Endodermal cell (in vitro differentiated cells): ENCODE results near the gene MRPS17. TPM values are rescaled to one million over a fixed set of nuclear protein-coding genes. Genes with fewer than 3 reads are reported as not detected.
"Not testable (repeated sequence)": the region's sequence is repeated elsewhere in the genome, so short reads cannot be mapped to it uniquely, and the experiment has no call there.

Experiments
- DNase-seq: peaks from one replicate; pipeline ENCODE4 v3.0.0-alpha.2; 2017
- H3K27ac ChIP-seq: 2 replicates; pipeline ENCODE4 v1.5.1; 2013; ENCODE audit warnings: mild to moderate bottlenecking, low read depth, low read length, moderate library complexity
- H3K27me3 ChIP-seq: 2 replicates; pipeline ENCODE4 v1.6.1; 2013; ENCODE audit warnings: mild to moderate bottlenecking, low read length, moderate library complexity; ENCODE audit not compliant: insufficient read depth, control insufficient read depth, poor library complexity, severe bottlenecking
- H3K36me3 ChIP-seq: 2 replicates; pipeline ENCODE4 v1.7.0; 2013; ENCODE audit warnings: mild to moderate bottlenecking, low read length, moderate library complexity; ENCODE audit not compliant: control insufficient read depth, insufficient read depth
- H3K4me1 ChIP-seq: one replicate; pipeline ENCODE4 v1.7.0; 2013; ENCODE audit warnings: low read length; ENCODE audit not compliant: control insufficient read depth, insufficient read depth
- H3K4me3 ChIP-seq: 2 replicates; pipeline ENCODE4 v1.5.1; 2013; ENCODE audit warnings: mild to moderate bottlenecking, low read length, moderate library complexity
- H3K9ac ChIP-seq: 2 replicates; pipeline ENCODE4 v1.6.1; 2013; ENCODE audit warnings: mild to moderate bottlenecking, low read length, moderate library complexity; ENCODE audit not compliant: poor library complexity, severe bottlenecking; ENCODE audit errors: extremely low read depth
- H3K9me3 ChIP-seq: 2 replicates; pipeline ENCODE4 v1.6.1; 2013; ENCODE audit warnings: mild to moderate bottlenecking, low read length, moderate library complexity; ENCODE audit not compliant: control insufficient read depth
- H3K27ac Mint-ChIP-seq: 2 replicates; pipeline ENCODE4 v1.8.0; 2020; ENCODE audit warnings: mixed read lengths
- H3K27me3 Mint-ChIP-seq: 2 replicates; pipeline ENCODE4 v1.8.0; 2021; ENCODE audit warnings: mild to moderate bottlenecking, mixed read lengths; ENCODE audit not compliant: insufficient read depth
- H3K36me3 Mint-ChIP-seq: 2 replicates; pipeline ENCODE4 v1.8.0; 2020; ENCODE audit warnings: low read depth, mixed read lengths
- H3K4me1 Mint-ChIP-seq: 2 replicates; pipeline ENCODE4 v1.8.0; 2020; ENCODE audit warnings: mixed read lengths
- H3K4me3 Mint-ChIP-seq: 2 replicates; pipeline ENCODE4 v1.8.0; 2020; ENCODE audit warnings: mild to moderate bottlenecking, moderate library complexity, mixed read lengths
- H3K9me3 Mint-ChIP-seq: 2 replicates; pipeline ENCODE4 v1.8.0; 2020; ENCODE audit warnings: mild to moderate bottlenecking, mixed read lengths
- WGBS, 2 experiments: methylation state at CpG; one replicate each; pipeline versions ENCODE4 v1.1.5 to v1.1.7; 2013; ENCODE audit warnings: missing lambda C conversion rate in 2 of 2, mixed read lengths in 1 of 2; ENCODE audit not compliant: insufficient coverage in 1 of 2, insufficient read length in 1 of 2; 5-methylcytosine and 5-hydroxymethylcytosine counted together
- total RNA-seq, 2 donors: library from RNA; stranded (reverse); fragmentation: NEBNext Ultra II Directional in 1 of 2; extraction: Animal tissue kit (Norgen Biotek cat#: 25700) in 1 of 2; gene quantifications; 2 replicates in 1 of 2; 3 replicates in 1 of 2; pipeline ENCODE4 v1.2.1, GENCODE V29; 2021
- TF ChIP-seq, protein P1 (sequence below): fragments of 200-600 bp; sonication (generic); conservative IDR thresholded peaks from 2 replicates; pipeline ENCODE4 v1.5.0; 2021; ENCODE audit warnings: antibody characterized with exemption, mild to moderate bottlenecking

Gene MRPS17
- total RNA-seq, 2 donors from 2014 or later = 18.0 to 19.8 TPM

GRCh38 chr7:55939514-55940123, 12.1 kb upstream of the MRPS17 start:
- no peak overlapping the region for H3K4me3 Mint-ChIP-seq
- H3K9ac ChIP-seq = no peak overlapping the region
- H3K4me3 ChIP-seq = no peak overlapping the region
- peaks cover 3% of the 10 kb centered on the region for H3K27me3 Mint-ChIP-seq
- H3K9me3 ChIP-seq = peaks cover 43% of the 10 kb centered on the region
- H3K36me3 ChIP-seq = no peaks in the 10 kb centered on the region
- H3K27ac ChIP-seq = no peak overlapping the region
- no peak for DNase-seq
- H3K27ac Mint-ChIP-seq = no peak overlapping the region
- peaks cover 73% of the 10 kb centered on the region for H3K9me3 Mint-ChIP-seq
- peaks cover 44% of the 10 kb centered on the region for H3K36me3 Mint-ChIP-seq
- H3K4me1 Mint-ChIP-seq = no peaks in the 10 kb centered on the region
- no peaks in the 10 kb centered on the region for H3K27me3 ChIP-seq
- TF ChIP-seq, protein P1, sequence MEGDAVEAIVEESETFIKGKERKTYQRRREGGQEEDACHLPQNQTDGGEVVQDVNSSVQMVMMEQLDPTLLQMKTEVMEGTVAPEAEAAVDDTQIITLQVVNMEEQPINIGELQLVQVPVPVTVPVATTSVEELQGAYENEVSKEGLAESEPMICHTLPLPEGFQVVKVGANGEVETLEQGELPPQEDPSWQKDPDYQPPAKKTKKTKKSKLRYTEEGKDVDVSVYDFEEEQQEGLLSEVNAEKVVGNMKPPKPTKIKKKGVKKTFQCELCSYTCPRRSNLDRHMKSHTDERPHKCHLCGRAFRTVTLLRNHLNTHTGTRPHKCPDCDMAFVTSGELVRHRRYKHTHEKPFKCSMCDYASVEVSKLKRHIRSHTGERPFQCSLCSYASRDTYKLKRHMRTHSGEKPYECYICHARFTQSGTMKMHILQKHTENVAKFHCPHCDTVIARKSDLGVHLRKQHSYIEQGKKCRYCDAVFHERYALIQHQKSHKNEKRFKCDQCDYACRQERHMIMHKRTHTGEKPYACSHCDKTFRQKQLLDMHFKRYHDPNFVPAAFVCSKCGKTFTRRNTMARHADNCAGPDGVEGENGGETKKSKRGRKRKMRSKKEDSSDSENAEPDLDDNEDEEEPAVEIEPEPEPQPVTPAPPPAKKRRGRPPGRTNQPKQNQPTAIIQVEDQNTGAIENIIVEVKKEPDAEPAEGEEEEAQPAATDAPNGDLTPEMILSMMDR = no peak
- no peaks in the 10 kb centered on the region for H3K4me1 ChIP-seq
- WGBS, 2 experiments = 80 to 93% methylated on average over 1 to 7 of the region's 7 CpGs

DNA sequence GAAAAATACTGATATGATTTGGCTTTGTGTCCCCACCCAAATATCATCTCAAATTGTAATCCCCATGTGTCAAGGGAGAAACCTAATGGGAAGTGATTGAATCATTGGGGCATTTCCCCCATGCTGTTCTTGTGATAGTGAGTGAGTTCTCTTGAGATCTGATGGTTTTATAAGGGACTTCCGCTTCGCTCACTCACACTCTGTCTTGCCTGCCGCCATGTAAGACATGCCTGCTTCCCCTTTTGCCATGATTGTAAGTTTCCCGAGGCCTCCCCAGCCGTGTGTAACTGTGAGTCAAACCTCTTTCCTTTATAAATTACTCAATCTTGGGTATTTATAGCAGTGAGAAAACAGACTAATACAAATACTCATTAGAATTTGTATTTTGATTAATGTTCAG, 5.1 kb upstream of the MRPS17 start:
- Histone ChIP-seq H3K4me3 (no peak overlapping the region), H3K4me1 (no peaks in the 10 kb centered on the region), H3K9me3 (peaks cover 5% of the 10 kb centered on the region), H3K27ac (no peak overlapping the region), H3K36me3 (no peaks in the 10 kb centered on the region), H3K9ac (no peak overlapping the region), H3K27me3 (no peaks in the 10 kb centered on the region)
- peaks cover 37% of the 10 kb centered on the region for H3K9me3 Mint-ChIP-seq
- H3K4me3 Mint-ChIP-seq = no peak overlapping the region
- no peak overlapping the region for H3K27ac Mint-ChIP-seq
- no peak for DNase-seq
- H3K27me3 Mint-ChIP-seq = peaks cover 3% of the 10 kb centered on the region
- TF ChIP-seq, protein P1 = no peak
- H3K36me3 Mint-ChIP-seq = peaks cover 13% of the 10 kb centered on the region
- no peaks in the 10 kb centered on the region for H3K4me1 Mint-ChIP-seq
- WGBS, 2 experiments = 93 to 95% methylated on average over 3 to 5 of the region's 5 CpGs

DNA sequence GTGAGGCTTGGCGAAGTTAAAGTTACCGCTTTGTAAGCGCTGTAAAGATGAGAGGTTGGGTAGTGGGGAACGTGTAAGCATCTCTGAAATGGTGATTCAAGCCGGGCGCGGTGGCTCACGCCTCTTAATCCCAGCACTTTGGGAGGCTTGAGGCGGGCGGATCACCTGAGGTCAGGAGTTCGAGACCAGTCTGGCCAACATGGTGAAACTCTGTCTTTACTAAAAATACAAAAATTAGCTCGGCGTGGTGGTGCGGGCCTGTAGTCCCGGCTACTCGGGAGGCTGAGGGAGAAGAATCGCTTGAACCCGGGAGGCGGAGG, 635 bp downstream of the MRPS17 start:
- DNase-seq, H3K27me3 Mint-ChIP-seq, H3K27ac ChIP-seq, H3K4me1 Mint-ChIP-seq, H3K9me3 ChIP-seq, H3K4me1 ChIP-seq, H3K27me3 ChIP-seq, H3K9me3 Mint-ChIP-seq: not testable (repeated sequence)
- Histone ChIP-seq H3K36me3 (peaks cover 24% of the 10 kb centered on the region), H3K4me3 (peak overlapping the region; percentile 88), H3K9ac (peak overlapping the region; percentile 86)
- H3K27ac Mint-ChIP-seq = peak overlapping the region; percentile 99
- peak overlapping the region; percentile 97 for H3K4me3 Mint-ChIP-seq
- 42 to 52% methylated on average over 13 to 19 of the region's 19 CpGs for WGBS, 2 experiments
- peaks cover 34% of the 10 kb centered on the region for H3K36me3 Mint-ChIP-seq
